Iris pigment epithelial cell (primary cell): Measurements from ENCODE around the gene ACOT8.

ENCODE experiments used
- DNase-seq: peaks from one replicate; pipeline ENCODE4 v3.0.0-alpha.2; 2011; ENCODE audit warnings: low read depth

Gene ACOT8

DNA sequence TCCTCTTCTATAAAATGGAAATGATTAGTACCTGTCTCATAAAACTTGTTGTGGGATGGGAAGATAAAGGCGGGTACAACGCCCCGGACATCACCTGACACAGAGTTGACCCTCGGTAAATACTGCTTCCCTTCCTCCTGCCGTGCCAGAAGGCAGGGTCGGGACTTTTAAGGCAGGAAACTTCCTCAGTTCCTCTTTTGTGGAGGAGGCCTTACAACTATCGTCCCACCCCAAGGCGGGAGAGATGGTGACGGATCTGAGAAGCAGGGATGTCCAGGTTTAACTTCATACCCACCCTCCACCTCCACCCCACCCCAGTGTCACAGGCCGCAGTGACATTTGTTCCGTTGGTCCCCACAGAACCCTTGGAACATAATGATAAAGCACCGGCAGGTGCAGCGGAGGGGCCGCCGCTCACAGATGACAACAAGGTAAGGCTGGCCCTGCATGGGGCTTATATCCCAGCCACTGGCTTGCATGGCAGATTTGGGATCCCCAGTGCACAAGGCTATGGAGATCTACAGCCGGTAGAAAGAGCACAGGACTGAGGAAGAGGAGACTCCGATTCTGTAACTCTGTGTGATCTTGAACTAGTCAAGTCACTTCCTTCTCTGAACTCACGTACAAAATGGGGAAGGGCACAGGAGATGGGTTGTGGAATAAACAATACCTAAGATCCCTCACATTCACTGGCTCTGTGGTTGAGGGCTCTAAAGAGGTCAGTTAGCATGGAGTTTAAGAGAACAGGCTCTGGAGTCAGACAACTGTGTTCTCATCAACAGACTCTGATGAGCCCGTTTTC lies 64.7 kb downstream of the ACOT8 start:
- DNase-seq = no peak
